GM12878 (cell line): ENCODE results near the gene GCSAM. TPM values are rescaled to one million over a fixed set of nuclear protein-coding genes. Genes with fewer than 3 reads are reported as not detected.

Experiments
- ATAC-seq: fragments of 200-7000 bp; cut with Tn5 transposase; 3 replicates; pipeline ENCODE4 v1.9.1; 2020; ENCODE audit warnings: mild to moderate bottlenecking, moderate library complexity
- BruUV-seq: library from RNA; stranded (reverse); fragments of 400-500 nt; replicated peaks from 2 replicates; lab custom pipeline; 2021; lab: Mats Ljungman, UMichigan
- CTCF ChIA-PET: fragments of 300-600 bp; sonication (Branson Sonifier 250); formaldehyde crosslinking; extraction: SDS; loops from one replicate; lab custom pipeline; 2021; ENCODE audit warnings: inconsistent platforms; lab: Yijun Ruan, JAX
- POLR2A ChIA-PET: fragments of 350-600 bp; formaldehyde crosslinking; extraction: SDS; loops from one replicate; lab custom pipeline; 2021; ENCODE audit warnings: inconsistent platforms; lab: Charles Lee
- RAD21 ChIA-PET: fragments of 300-600 bp; sonication (Branson Sonifier 250); formaldehyde crosslinking; loops from one replicate; lab custom pipeline; 2023; ENCODE audit warnings: antibody characterized with exemption; ENCODE audit not compliant: unreplicated experiment; lab: Charles Lee
- SMC1A ChIA-PET: fragments of 300-600 bp; sonication (Branson Sonifier 250); formaldehyde crosslinking; loops from one replicate; lab custom pipeline; 2023; ENCODE audit not compliant: unreplicated experiment, uncharacterized antibody; lab: Charles Lee
- DNase-seq: peaks from one replicate; pipeline ENCODE4 v3.0.0-alpha.2; 2011; ENCODE audit warnings: low read depth, low spot score
- FAIRE-seq: peaks from 3 replicates; lab custom pipeline; 2011; peaks lifted over from hg19 to GRCh38; lab: Jason Lieb, UNC
- H2AFZ ChIP-seq: 2 replicates; pipeline ENCODE4 v1.6.0; 2011; ENCODE audit warnings: low read depth, low read length, control low read depth; ENCODE audit not compliant: control insufficient read depth
- H3K27ac ChIP-seq: 2 replicates; pipeline ENCODE4 v1.5.1; 2011; ENCODE audit warnings: control low read depth; ENCODE audit not compliant: control insufficient read depth, insufficient read depth
- H3K27me3 ChIP-seq, 2 experiments: replicated peaks in 1 of 2; 2 replicates each; pipeline versions ENCODE4 v1.6.0 to v1.6.1; 2011; ENCODE audit warnings: low read length in 1 of 2; ENCODE audit not compliant: control insufficient read depth in 2 of 2, insufficient read depth in 2 of 2
- H3K36me3 ChIP-seq, 2 experiments: 2 replicates each; pipeline ENCODE4 v1.5.1; 2011; ENCODE audit warnings: low read length in 1 of 2; ENCODE audit not compliant: control insufficient read depth in 2 of 2, insufficient read depth in 2 of 2
- H3K4me1 ChIP-seq: 2 replicates; pipeline ENCODE4 v1.6.1; 2011; ENCODE audit warnings: mild to moderate bottlenecking, low read length, moderate library complexity, mixed read lengths; ENCODE audit not compliant: control insufficient read depth, insufficient read depth
- H3K4me2 ChIP-seq: 2 replicates; pipeline ENCODE4 v1.6.0; 2011; ENCODE audit warnings: control low read depth; ENCODE audit not compliant: control insufficient read depth, insufficient read depth
- H3K4me3 ChIP-seq: fragments of 200-600 bp; sonication (generic); 2 replicates; pipeline ENCODE4 v1.5.1; 2016
- H3K79me2 ChIP-seq: 2 replicates; pipeline ENCODE4 v1.6.0; 2011; ENCODE audit warnings: low read length; ENCODE audit not compliant: control insufficient read depth, insufficient read depth
- H3K9ac ChIP-seq: 2 replicates; pipeline ENCODE4 v1.8.0; 2011; ENCODE audit warnings: low read length, control low read depth, mixed read lengths; ENCODE audit not compliant: control insufficient read depth, insufficient read depth
- H3K9me3 ChIP-seq: replicated peaks from 3 replicates; pipeline ENCODE4 v1.5.1; 2011; ENCODE audit warnings: mild to moderate bottlenecking, low read length; ENCODE audit not compliant: control insufficient read depth, insufficient read depth
- H4K20me1 ChIP-seq: 2 replicates; pipeline ENCODE4 v1.6.0; 2011; ENCODE audit not compliant: control insufficient read depth, insufficient read depth
- CBX3 ChIP-seq: fragments of 200-600 bp; sonication (generic); IDR thresholded peaks from 2 replicates; pipeline ENCODE4 v1.6.1; 2016; ENCODE audit warnings: low read depth, borderline replicate concordance
- FOXK2 ChIP-seq: fragments of 450-650 bp; IDR thresholded peaks from 2 replicates; pipeline ENCODE4 v1.6.1; 2017; ENCODE audit warnings: mild to moderate bottlenecking, moderate library complexity
- HDAC2 ChIP-seq: fragments of 200-600 bp; sonication (generic); IDR thresholded peaks from 2 replicates; pipeline ENCODE4 v1.6.1; 2017
- RELB ChIP-seq: fragments of 450-650 bp; IDR thresholded peaks from 2 replicates; pipeline ENCODE4 v1.6.1; 2017; ENCODE audit warnings: low read depth, mild to moderate bottlenecking, moderate library complexity
- RFX5 ChIP-seq: IDR thresholded peaks from 2 replicates; pipeline ENCODE4 v1.6.1; 2011; ENCODE audit warnings: low read depth, low read length, improper control_type of control experiment
- SUPT20H ChIP-seq: IDR thresholded peaks from 2 replicates; pipeline ENCODE4 v1.6.1; 2011; ENCODE audit warnings: low read depth, mild to moderate bottlenecking, low read length, moderate library complexity, borderline replicate concordance; ENCODE audit not compliant: control insufficient read depth
- ZNF384 ChIP-seq: IDR thresholded peaks from 2 replicates; pipeline ENCODE4 v1.6.1; 2012; ENCODE audit warnings: low read depth, mild to moderate bottlenecking, low read length, improper control_type of control experiment, borderline replicate concordance
- WGBS: methylation state at CpG from one replicate; pipeline ENCODE4 v1.1.6; 2016; ENCODE audit warnings: low lambda C conversion rate; ENCODE audit not compliant: insufficient replicate concordance, insufficient coverage; ENCODE audit errors: missing lambda C conversion rate; 5-methylcytosine and 5-hydroxymethylcytosine counted together
- in situ Hi-C: fragments of 300-500 bp; cut with MboI; formaldehyde crosslinking; loops from 9 replicates; pipeline ENCODE4 v1.14.3; 2018; ENCODE audit warnings: mixed read lengths
- intact Hi-C: fragments of 100-400 bp; cut with micrococcal nuclease; formaldehyde crosslinking; loops from one replicate; pipeline ENCODE4 v1.14.2; 2022; ENCODE audit not compliant: unreplicated experiment
- polyA plus RNA-seq, 11 experiments: library from polyadenylated mRNA; depleted of rRNA in 4 of 11; unstranded in 6 of 11; stranded (reverse) in 5 of 11; fragments of >200 nt; fragmentation: Nextera tagmentation in 4 of 11; fragmentation: Illumina TruSeq in 1 of 11; extraction: Ambion mirVana in 4 of 11; extraction: Trizol in 1 of 11; gene quantifications; 1 replicate in 1 of 11; 2 replicates in 10 of 11; pipeline versions ENCODE4 v1.2.1 to v1.2.3, GENCODE V29; 2011 to 2016; ENCODE audit warnings: inconsistent platforms in 2 of 11, missing spikeins in 2 of 11, low read depth in 1 of 11
- total RNA-seq, 4 experiments: library from RNA; depleted of rRNA in 3 of 4; stranded (reverse); fragments of >200 nt in 3 of 4; fragmentation: Illumina TruSeq in 1 of 4; extraction: Trizol in 1 of 4; gene quantifications; 2 replicates each; pipeline versions ENCODE4 v1.2.1 to v1.2.3, GENCODE V29; 2013 to 2021
- TF ChIP-seq, protein P1 (sequence below): fragments of 450-650 bp; IDR thresholded peaks from 2 replicates; pipeline ENCODE4 v1.6.1; 2014; ENCODE audit warnings: mild to moderate bottlenecking

Gene GCSAM
- total and polyA plus RNA-seq, 10 of the 15 experiments (the other 5 are each of a cell fraction or from before 2014, with no cell fraction given), result 81.5 to 407 (median 107) TPM

- no peaks in the 10 kb centered on the region for H4K20me1 ChIP-seq
- RAD21 ChIA-PET, result no interaction called here
- no TSS peak for BruUV-seq
- no peak for TF ChIP-seq CBX3
- peak; percentile 58; the same call in 1 of the 2 replicates for TF ChIP-seq ZNF384
- no peak for TF ChIP-seq RFX5
- TF ChIP-seq, all 136 proteins: peak for 1
- no peak overlapping the region for H2AFZ ChIP-seq
- H3K9me3 ChIP-seq, result no peaks in the 10 kb centered on the region
- ChIA-PET CTCF (interaction anchor here (1.0 kb wide), 2 partner anchors 22 to 47 kb away, joined by 3 read pairs; no protein-coding TSS in a partner anchor), POLR2A (interaction anchor here (0.6 kb wide), 3 partner anchors 34 to 557 kb away, joined by 3 to 6 read pairs (median 6); no protein-coding TSS in a partner anchor), SMC1A (interaction anchor here (1.4 kb wide), 1 partner anchor 77 kb away, joined by 4 read pairs; no protein-coding TSS in a partner anchor)
- H3K27ac ChIP-seq, result no peak overlapping the region
- in situ Hi-C loops (no loop called here), intact Hi-C loops (no loop called here)
- H3K4me3 ChIP-seq, result no peak overlapping the region
- H3K9ac ChIP-seq, result no peak overlapping the region
- H3K4me2 ChIP-seq, result no peak overlapping the region
- FAIRE-seq (no peak), DNase-seq (no peak), ATAC-seq (peak; percentile 4; the same call in 2 of the 3 replicates)
- H3K36me3 ChIP-seq, result no peaks in the 10 kb centered on the region
- WGBS, result 88% methylated on average over 9 of the region's 9 CpGs
- H3K4me1 ChIP-seq, result peaks cover 11% of the 10 kb centered on the region
- no peaks in the 10 kb centered on the region for H3K79me2 ChIP-seq
- peaks cover 7 to 13% of the 10 kb centered on the region in 2 experiments for H3K27me3 ChIP-seq
Measured at GRCh38 chr3:112089956-112090886, 42.8 kb downstream of the GCSAM start.

DNA sequence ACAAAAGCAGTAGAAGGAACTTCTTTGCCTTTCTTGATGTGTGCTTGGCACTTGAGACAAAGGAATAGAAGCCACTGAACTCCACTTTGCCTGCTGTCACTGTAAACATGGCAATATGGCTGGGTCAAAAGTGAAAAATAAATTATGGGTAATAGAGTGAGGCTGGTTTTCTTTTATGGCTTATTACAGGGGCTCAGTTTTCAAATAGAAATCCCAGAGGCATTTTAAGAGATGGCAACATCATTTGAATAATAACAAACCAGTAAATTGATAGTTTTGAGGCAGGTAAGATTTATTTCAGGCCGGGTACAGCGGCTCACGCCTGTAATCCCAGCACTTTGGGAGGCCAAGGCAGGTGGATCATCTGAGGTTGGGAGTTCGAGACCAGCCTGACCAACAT lies 44.1 kb downstream of the GCSAM start:
- Histone ChIP-seq H3K9ac (no peak overlapping the region), H3K27ac (no peak overlapping the region), H4K20me1 (no peaks in the 10 kb centered on the region), H3K4me1 (peaks cover 11% of the 10 kb centered on the region), H3K9me3 (no peaks in the 10 kb centered on the region), H3K36me3 (no peaks in the 10 kb centered on the region), H3K4me3 (no peak overlapping the region), H3K79me2 (no peaks in the 10 kb centered on the region), H3K4me2 (no peak overlapping the region), H3K27me3 (peaks cover 7 to 13% of the 10 kb centered on the region in 2 experiments), H2AFZ (no peak overlapping the region)
- ChIA-PET POLR2A (no interaction called here), SMC1A (interaction anchor here (1.2 kb wide), 1 partner anchor 45 kb away, joined by 3 read pairs; no protein-coding TSS in a partner anchor), RAD21 (interaction anchor here (1.6 kb wide), 1 partner anchor 76 kb away, joined by 5 read pairs; no protein-coding TSS in a partner anchor), CTCF (interaction anchor here (1.1 kb wide), 1 partner anchor 204 kb away, joined by 3 read pairs; no protein-coding TSS in a partner anchor)
- in situ Hi-C loops, result no loop called here
- no peak for DNase-seq
- intact Hi-C loops, result no loop called here
- ATAC-seq, result no peak
- WGBS, result 73% methylated on average over 4 of the region's 4 CpGs
- FAIRE-seq, result no peak
- BruUV-seq, result no TSS peak
- TF ChIP-seq FOXK2 (no peak), ZNF384 (no peak), RELB (no peak), SUPT20H (no peak), HDAC2 (no peak)
- TF ChIP-seq, protein P1, sequence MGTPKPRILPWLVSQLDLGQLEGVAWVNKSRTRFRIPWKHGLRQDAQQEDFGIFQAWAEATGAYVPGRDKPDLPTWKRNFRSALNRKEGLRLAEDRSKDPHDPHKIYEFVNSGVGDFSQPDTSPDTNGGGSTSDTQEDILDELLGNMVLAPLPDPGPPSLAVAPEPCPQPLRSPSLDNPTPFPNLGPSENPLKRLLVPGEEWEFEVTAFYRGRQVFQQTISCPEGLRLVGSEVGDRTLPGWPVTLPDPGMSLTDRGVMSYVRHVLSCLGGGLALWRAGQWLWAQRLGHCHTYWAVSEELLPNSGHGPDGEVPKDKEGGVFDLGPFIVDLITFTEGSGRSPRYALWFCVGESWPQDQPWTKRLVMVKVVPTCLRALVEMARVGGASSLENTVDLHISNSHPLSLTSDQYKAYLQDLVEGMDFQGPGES, result no peak
